Measurements from ENCODE around the gene ACTR5. TPM values are rescaled to one million over a fixed set of nuclear protein-coding genes. Genes with fewer than 3 reads are reported as not detected.

The ACTR5 gene
- total RNA-seq, 4 donors from 2014 or later, result 7.2 to 21.3 (median 11.4) TPM

- H3K27ac ChIP-seq, result peak overlapping the region in 1 of 4 donors; percentile 25
- TF ChIP-seq POLR2AphosphoS5 (IDR thresholded peaks at IDR 0.05), result no peak
- TF ChIP-seq EP300 (IDR thresholded peaks at IDR 0.05; ENCODE audit: low read depth), result no peak
- TF ChIP-seq POLR2A (IDR thresholded peaks at IDR 0.05), result no peak
- TF ChIP-seq CTCF (IDR thresholded peaks at IDR 0.05), result no peak
- H3K27me3 ChIP-seq, result peaks cover 47% of the 10 kb centered on the region
- peaks cover 4 to 24% (median 17%) of the 10 kb centered on the region in 4 donors for H3K4me1 ChIP-seq
- no peaks in the 10 kb centered on the region for H3K36me3 ChIP-seq
- in situ Hi-C loops (cut with MboI; ENCODE audit: low pct_ligation_motif_present in 1 of 4, low pct_unique_long_range_greater_than_20kb in 1 of 4, low sequenced_read_pairs in 3 of 4), result loop anchor here in 1 of 4 donors (10.0 kb wide), 1 partner anchor 65 kb away; no protein-coding TSS in a partner anchor
- 47 to 48% methylated on average over 5 to 6 of the region's 6 CpGs for WGBS, 2 donors (ENCODE audit: low coverage in 1 of 2)
- intact Hi-C loops (cut with DNase I; ENCODE audit: low total_unique reads), result no loop called here
- H3K4me3 ChIP-seq, result no peak overlapping the region
- H3K9me3 ChIP-seq, result no peaks in the 10 kb centered on the region
- no peak for DNase-seq
These were observed 61.7 kb downstream of the ACTR5 start for GRCh38 chr20:38809942-38810341.

GRCh38 chr20:38810926-38811630 lies 62.8 kb downstream of the ACTR5 start:
- peaks cover 36% of the 10 kb centered on the region for H3K27me3 ChIP-seq
- intact Hi-C loops (cut with DNase I; ENCODE audit: low total_unique reads) (no loop called here), in situ Hi-C loops (cut with MboI; ENCODE audit: low pct_ligation_motif_present in 1 of 4, low pct_unique_long_range_greater_than_20kb in 1 of 4, low sequenced_read_pairs in 3 of 4) (no loop called here)
- H3K4me3 ChIP-seq, result no peak overlapping the region
- DNase-seq, result no peak
- H3K9me3 ChIP-seq, result no peaks in the 10 kb centered on the region
- H3K36me3 ChIP-seq, result no peaks in the 10 kb centered on the region
- 72% methylated on average over 4 of the region's 4 CpGs; no CpG with 5 or more reads in 1 of the 2 donors for WGBS, 2 donors (ENCODE audit: low coverage in 1 of 2)
- H3K4me1 ChIP-seq, result peaks cover 0 to 14% (median 9%) of the 10 kb centered on the region in 4 donors
- no peak for TF ChIP-seq CTCF (IDR thresholded peaks at IDR 0.05)
- TF ChIP-seq POLR2AphosphoS5 (IDR thresholded peaks at IDR 0.05), result no peak
- TF ChIP-seq POLR2A (IDR thresholded peaks at IDR 0.05), result no peak
- no peak for TF ChIP-seq EP300 (IDR thresholded peaks at IDR 0.05; ENCODE audit: low read depth)
- H3K27ac ChIP-seq, result no peak overlapping the region

GRCh38 chr20:38811769-38812168 lies 63.5 kb downstream of the ACTR5 start:
- WGBS, 2 donors (ENCODE audit: low coverage in 1 of 2), result 86% methylated on average over 4 of the region's 4 CpGs; no CpG with 5 or more reads in 1 of the 2 donors
- no peak for TF ChIP-seq EP300 (IDR thresholded peaks at IDR 0.05; ENCODE audit: low read depth)
- no peak for TF ChIP-seq POLR2AphosphoS5 (IDR thresholded peaks at IDR 0.05)
- no peak for TF ChIP-seq CTCF (IDR thresholded peaks at IDR 0.05)
- TF ChIP-seq POLR2A (IDR thresholded peaks at IDR 0.05), result no peak
- intact Hi-C loops (cut with DNase I; ENCODE audit: low total_unique reads) (no loop called here), in situ Hi-C loops (cut with MboI; ENCODE audit: low pct_ligation_motif_present in 1 of 4, low pct_unique_long_range_greater_than_20kb in 1 of 4, low sequenced_read_pairs in 3 of 4) (no loop called here)
- no peak overlapping the region for H3K4me3 ChIP-seq
- H3K36me3 ChIP-seq, result no peaks in the 10 kb centered on the region
- H3K4me1 ChIP-seq, result peaks cover 0 to 7% (median 3%) of the 10 kb centered on the region in 4 donors
- no peaks in the 10 kb centered on the region for H3K9me3 ChIP-seq
- DNase-seq, result no peak
- H3K27ac ChIP-seq, result no peak overlapping the region
- peaks cover 29% of the 10 kb centered on the region for H3K27me3 ChIP-seq

- WGBS, 2 donors (ENCODE audit: low coverage in 1 of 2), result 61 to 68% methylated on average over 4 to 5 of the region's 5 CpGs
These were observed 63.9 kb downstream of the ACTR5 start for GRCh38 chr20:38812182-38812581.

More at GRCh38 chr20:38812182-38812581, 63.9 kb downstream of the ACTR5 start:
- Histone ChIP-seq H3K4me1 (peaks cover 0 to 4% (median 0%) of the 10 kb centered on the region in 4 donors), H3K9me3 (no peaks in the 10 kb centered on the region), H3K4me3 (no peak overlapping the region), H3K36me3 (no peaks in the 10 kb centered on the region), H3K27me3 (peaks cover 25% of the 10 kb centered on the region), H3K27ac (no peak overlapping the region)
- in situ Hi-C loops (cut with MboI; ENCODE audit: low pct_ligation_motif_present in 1 of 4, low pct_unique_long_range_greater_than_20kb in 1 of 4, low sequenced_read_pairs in 3 of 4) (no loop called here), intact Hi-C loops (cut with DNase I; ENCODE audit: low total_unique reads) (no loop called here)
- TF ChIP-seq POLR2AphosphoS5 (IDR thresholded peaks at IDR 0.05), result no peak
- no peak for TF ChIP-seq CTCF (IDR thresholded peaks at IDR 0.05)
- TF ChIP-seq POLR2A (IDR thresholded peaks at IDR 0.05), result no peak
- TF ChIP-seq EP300 (IDR thresholded peaks at IDR 0.05; ENCODE audit: low read depth), result no peak
- DNase-seq, result no peak
